GM18909 (cell line): ENCODE results near the gene PYY.
"Not testable (repeated sequence)": the region's sequence is repeated elsewhere in the genome, so short reads cannot be mapped to it uniquely, and the experiment has no call there.

Experiments
- ATAC-seq: cut with Tn5 transposase; IDR thresholded peaks from one replicate; pipeline ENCODE4 v1.9.1; 2021; ENCODE audit warnings: mild to moderate bottlenecking; ENCODE audit not compliant: unreplicated experiment, poor library complexity

PYY gene

DNA sequence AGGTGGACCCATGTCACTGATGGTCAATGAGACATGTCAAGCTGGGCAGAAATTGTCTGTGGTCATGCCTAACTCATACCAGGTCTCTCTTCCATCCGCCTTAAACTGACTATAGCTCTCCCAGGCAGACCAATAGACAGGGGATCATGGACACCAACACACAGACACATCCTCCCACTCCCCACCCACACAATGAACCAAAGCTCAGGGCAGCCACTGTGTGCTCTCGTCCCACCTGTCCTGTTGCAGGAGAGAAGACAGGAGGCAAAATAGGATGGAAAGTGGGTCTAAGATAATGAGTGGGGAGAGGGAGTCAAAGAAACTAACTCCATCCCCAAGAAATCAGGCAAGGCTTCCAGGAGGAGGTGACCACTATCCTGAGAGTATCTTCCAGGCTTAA, 3.2 kb downstream of the PYY start:
- no peak for ATAC-seq

DNA sequence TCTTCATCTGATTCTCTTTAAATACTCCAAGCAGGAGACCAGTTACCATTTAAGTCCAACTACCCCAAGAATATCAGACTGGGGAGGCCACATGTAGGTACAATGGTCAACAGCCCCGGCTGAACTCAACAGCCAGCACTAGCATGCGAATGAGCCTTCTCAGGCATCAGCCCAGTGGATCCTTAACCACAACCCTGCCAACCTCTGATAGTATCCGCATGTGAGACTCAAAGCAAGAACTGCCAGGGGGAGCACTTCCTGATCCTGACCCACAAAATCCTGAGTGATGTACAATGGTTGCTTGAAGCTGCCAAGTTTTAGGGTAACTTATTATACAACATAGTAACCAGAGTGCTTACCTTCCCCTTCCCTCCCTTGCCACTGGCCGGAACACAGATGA, 4.0 kb downstream of the PYY start:
- no peak for ATAC-seq

GRCh38 chr17:43946781-43947180, 7.0 kb downstream of the PYY start:
- ATAC-seq: no peak

DNA sequence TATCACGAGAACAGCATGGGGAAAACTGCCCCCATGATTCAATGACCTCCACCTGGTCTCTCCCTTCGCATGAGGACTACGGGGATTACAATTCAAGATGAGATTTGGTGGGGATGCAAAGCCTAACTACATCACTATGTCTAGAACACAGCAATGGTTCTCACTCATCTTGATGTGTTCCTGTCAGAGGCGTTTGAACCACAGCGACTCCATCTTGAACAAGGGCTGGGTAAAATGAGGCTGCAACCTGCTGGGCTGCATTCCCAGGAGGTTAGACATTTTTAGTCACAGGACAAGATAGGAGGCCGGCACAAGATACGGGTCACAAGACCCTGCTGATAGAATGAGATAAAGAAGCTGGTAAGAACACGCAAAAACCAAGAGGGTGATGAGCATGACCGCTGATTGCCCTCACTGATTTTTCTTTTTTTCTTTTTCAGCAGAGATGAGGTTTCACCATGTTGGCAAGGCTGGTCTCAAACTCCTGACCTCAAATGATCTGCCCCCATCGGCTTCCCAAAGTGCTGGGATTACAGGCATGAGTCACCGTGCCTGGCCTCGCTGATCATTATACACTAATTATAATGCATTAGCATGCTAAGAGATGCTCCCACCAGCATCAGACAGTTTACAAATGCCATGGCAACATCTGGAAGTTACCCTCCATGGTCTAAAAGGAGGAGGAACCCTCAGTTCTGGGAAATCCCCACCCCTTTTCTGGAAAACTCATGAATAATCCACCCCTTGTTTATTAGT, 8.5 kb downstream of the PYY start:
- ATAC-seq: no peak

DNA sequence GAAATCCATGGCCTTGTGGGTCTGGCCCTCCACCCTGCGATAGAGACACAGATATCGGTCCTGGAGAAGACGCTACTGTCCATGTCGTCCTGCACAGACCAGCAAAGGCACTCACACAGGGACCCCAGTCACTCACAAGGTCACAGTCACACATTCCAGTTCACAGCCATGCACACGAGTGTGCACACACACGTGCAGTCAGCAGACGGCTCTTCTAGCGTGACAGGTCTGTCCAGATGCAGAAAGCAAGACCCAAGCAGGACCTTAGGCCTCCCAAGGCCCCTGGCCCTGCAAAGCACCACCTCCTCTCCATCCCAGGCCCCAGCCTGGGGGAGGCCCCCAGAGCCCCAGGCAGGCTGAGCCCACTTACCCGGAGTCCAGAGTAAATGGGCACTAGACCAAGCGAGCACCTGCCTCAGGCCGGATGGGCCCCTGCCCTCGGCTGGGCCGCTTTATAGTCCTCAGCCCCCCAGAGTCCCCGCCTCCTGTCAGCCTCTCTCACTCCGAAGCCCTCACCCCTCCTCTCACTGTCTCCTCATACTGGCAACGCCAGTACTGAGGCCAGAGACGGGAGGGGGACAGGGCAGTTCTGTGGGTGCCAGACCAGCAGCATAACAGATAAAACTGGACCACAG, 11.6 kb downstream of the PYY start, which contains the start of gene PPY:
PPY (minus strand) TSS at position 426 of the 635 bp plus-strand sequence. CDS start 822 bp downstream, outside the sequence.
- no peak for ATAC-seq

DNA sequence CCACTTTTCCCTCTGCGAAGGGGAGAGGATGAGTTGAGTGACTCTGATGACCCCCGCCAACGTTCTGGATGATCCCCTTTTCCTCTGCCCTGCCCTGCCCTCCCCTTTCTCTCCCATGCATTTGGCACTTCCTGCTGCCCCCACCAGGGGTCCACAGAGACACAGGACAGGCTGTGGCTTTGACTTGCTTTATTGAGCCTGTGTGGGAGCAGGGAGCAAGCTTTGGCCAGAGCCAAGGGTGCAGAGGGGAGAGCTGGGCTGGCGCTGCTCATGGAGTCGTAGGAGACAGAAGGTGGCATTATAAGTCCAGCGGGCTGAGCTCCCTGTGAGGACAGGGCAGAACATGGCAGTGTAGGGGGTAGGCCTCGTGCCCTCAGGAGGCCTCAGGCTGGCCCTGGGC, 13.1 kb downstream of the PYY start:
- ATAC-seq: no peak

DNA sequence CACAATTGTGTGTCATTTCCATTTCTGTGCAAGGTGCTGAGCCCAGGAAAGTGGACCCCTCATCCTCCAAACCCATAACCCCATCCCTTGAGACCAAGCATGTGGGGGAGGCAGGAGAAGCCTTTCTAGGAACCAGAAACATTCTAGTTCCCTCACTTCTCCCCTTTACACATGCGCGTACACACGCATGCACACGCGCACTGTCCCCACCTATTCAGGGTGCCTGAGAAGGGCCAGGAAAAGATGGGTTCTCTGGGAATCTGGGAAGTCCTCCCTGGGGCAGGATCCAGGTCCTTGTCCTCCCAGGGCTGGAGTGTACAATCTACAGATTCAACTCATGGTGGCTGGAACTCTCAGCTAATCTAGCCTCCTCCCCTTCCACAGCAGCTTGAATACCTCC, 13.9 kb downstream of the PYY start:
- ATAC-seq: no peak

GRCh38 chr17:43939452-43939851, 14.3 kb downstream of the PYY start:
- ATAC-seq: not testable (repeated sequence)

GRCh38 chr17:43938838-43939182, 14.9 kb downstream of the PYY start:
- no peak for ATAC-seq

DNA sequence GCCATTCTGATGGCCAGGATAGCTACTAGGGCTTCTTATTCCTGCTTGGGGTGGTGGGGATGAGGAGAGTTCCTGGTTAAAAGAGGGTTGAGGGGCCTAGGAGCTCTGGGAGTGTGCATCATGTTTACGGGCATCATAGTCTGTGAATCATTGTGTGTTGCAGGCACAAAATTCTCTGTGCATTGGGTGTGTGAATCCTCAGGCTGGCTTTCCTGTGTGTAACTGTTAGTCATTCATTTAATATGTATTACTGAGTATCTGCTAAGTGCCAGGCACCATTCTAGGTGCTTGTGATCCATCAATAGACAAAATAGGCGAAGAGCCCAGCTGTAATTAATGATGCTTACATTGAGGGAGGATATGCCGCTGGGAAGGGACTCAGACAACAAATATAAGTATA, 17.3 kb downstream of the PYY start:
- no peak for ATAC-seq

GRCh38 chr17:43935926-43936261, 17.8 kb downstream of the PYY start:
- ATAC-seq: no peak

DNA sequence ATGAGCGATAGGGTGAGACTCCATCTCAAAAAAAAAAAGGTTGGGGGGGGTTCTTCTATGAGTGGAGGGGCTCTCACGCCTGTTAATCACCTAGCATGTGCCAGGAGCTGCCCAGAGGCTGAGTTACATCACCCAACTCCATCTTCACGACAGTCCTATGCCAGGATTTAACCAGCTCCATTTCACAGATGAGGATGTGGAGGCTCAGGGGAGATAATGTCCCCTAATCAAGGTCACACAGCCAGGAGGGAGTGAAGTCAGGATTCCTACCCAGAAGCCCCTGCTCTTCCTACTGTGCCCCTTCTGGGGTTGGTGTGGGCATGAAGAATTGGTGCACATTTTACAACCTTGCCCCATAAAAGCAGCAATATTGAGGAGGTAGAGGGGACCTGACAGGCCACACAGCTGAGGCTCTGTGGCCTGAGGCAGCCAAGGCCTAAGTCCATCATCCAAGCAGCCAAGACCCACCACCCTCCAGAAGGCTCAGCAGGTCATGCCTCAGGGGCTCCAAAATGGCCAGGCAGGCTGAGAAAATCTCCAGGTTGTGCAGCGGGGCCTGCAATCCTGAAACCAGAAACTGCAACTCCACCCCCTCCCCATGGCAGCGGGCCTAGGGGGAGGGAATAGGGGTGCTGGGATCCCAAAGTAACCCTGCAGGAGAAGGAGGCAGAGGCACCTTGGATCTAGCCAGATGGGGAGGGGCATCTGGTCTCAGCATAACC, 18.4 kb downstream of the PYY start:
- no peak for ATAC-seq

- no peak for ATAC-seq
Observed at GRCh38 chr17:43932923-43933322, 20.8 kb downstream of the PYY start.

- ATAC-seq: no peak
Observed at GRCh38 chr17:43932357-43932756, 21.4 kb downstream of the PYY start.

DNA sequence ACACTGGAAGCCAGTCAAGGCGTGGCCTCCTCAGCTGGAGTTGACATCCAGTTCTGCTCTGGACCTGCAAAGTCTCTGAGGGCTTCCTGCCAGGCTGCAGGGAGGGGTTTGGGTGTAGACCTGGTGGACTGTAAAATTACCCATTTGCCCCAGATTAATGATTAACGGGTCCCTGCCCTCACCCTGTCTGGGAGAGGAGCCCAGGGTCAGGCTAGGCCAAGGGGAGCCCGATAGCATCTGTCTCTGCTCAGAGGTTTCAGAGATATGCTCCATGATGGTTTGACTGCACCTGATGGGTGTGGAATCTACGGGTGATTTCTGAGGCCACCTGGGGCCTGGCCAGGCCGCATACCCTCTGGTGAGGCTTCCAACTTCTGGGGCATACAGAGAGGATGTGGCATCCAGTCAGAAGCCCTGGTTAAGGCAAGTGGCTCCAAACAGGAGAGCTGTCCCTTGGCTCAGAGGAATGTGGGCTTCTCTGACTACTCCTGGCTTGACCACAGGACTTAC, 22.6 kb downstream of the PYY start:
- ATAC-seq: no peak

DNA sequence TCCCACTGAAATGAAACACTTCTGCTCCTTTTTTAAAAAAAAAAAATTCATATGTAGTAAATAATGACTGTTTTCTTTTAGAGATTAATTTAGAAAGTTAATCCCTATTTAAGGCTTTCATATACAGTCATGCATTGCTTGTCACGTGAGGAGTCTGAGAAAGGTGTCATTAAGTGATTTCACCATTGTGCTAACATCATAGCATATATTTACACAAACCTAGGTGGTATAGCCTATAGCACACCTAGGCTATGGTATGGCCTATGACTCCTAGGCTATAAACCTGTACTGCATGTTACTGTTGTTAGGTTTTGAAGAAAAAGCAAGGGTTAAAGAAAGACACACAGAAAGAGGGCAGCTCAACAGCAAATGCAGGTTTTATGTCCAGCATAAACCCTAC, 25.1 kb downstream of the PYY start:
- no peak for ATAC-seq

- not testable (repeated sequence) for ATAC-seq
Observed at GRCh38 chr17:43927929-43928328, 25.8 kb downstream of the PYY start.

DNA sequence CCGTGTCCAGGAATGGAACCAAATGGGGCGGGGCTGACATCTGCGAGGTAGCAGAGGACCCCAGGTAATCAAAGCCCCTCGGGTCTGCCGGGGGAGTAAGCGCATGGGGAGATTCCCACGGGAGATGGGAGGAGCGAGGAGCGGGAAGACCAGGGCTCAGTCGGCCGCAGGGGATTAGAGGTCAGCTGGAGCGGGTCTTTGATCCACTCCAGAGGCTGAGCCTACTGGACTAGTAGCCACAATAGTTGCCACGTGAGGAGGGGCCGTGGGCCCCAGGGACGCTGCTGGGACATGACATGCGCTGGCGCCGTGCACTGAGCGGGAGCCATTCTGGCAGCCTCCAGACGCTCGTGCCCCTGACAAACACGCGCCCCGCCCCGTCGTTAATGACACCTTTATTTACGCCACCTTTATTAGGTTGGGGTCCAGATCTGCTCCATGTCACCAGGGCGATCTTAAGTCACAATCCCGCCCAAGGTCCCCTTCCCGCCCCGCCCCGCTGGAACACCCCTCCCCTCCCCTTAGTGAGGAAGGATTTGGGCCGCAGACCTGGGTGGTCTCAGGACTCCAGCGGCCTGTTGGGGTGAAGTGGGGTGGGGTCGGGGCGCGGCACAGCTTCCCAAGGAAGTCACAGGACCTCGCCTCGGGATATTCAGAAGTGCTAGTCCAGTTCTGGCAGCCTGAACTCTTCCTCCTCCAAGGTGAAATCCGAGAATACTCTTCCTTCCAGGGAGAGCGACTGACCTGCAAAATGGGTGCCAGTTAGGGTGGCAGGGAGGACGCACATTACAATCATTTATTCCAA, 26.5 kb downstream of the PYY start:
- ATAC-seq: no peak

DNA sequence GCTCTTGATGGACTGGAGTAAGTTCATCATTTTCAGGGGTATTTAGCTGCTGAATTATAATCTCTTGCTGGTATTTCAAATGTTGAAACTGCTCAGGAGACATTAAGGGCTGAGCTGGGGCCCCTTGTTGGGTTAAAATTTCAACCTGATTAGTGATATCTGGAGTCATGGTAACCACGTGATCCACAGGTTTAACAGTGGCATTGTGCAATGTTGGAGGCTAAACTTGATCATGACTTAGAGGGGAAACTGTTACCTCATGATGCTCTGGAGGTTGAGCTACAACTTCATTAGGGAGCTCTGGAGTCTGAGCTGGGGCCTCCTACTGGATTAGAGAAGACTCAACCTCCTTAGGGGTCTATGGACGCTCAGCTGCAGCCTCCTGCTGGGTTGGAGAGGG, 29.2 kb downstream of the PYY start:
- no peak for ATAC-seq

GRCh38 chr17:43920500-43921095, 33.1 kb downstream of the PYY start:
- no peak for ATAC-seq
